ENCODE results near the gene PRR20C.
"Not testable (repeated sequence)": the region's sequence is repeated elsewhere in the genome, so short reads cannot be mapped to it uniquely, and the experiment has no call there.

DNA sequence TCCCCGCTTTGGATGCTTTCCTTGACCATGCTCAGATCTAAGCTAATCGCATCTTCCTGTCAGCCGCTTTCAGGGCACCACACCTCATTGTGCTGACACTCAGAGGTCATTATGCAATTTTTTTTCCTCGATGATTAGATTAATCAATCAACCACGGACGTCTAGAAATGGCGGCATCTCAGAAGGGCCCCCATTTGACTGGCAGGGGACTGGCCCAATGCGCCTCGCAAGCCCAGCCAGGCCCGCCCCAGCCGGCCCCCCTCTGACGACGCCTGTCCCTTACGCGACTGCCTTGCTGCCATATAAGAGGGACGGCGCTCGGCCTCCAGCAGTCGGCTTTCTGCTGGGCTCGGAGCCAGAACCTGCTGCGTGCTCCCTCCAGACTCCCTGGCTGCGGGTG, 6.5 kb downstream of the PRR20C start, which contains the start of gene PRR20D:
- TF ChIP-seq SUZ12 (IDR thresholded peaks at IDR 0.05; ENCODE audit: extremely low read depth, insufficient read depth, insufficient read length); ZNF274 (IDR thresholded peaks at IDR 0.05; ENCODE audit: low read depth, low read length): not testable (repeated sequence)

Measured in NT2/D1 (cell line).